Measurements from ENCODE around the gene RNF213.
"Not testable (repeated sequence)": the region's sequence is repeated elsewhere in the genome, so short reads cannot be mapped to it uniquely, and the experiment has no call there.

The RNF213 gene

DNA sequence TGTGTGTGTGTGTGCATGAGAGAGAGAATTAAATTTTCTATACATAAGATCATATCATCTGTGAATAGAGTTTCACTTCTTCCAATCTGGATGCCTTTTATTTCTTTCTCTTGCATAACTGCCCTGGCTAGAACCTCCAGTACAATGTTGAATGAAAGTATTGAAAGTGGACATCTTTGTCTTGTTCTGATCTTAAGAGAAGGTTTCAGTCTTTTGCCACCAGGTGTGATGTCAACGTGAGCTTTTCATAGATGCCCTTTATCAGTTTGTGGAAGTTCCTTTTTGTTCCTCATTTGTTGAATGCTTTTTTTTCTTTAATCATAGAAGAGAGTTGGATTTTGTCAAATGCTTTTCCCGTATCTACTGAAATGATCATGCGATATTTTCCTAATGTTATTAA lies 63.3 kb downstream of the RNF213 start:
- no peak for DNase-seq

DNA sequence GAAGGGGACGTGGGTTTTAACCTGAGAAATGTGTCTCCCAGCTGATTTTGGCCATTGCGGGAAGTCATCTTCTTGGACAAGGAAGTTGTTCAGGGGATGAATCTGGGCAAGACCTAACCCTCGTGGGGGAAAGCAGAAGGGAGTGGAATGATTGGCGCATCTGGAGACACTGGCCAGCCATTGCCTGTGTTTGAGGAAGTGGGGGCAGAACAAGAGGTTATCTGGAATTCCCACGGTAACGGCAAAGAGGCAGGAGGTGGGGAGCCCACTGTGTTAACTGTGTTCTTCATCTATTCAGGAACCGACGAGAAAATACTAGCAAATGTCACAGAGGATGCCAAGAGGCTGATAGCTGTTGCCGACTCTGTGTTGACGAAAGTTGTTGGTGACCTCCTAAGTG lies 66.9 kb downstream of the RNF213 start:
- DNase-seq = no peak

DNA sequence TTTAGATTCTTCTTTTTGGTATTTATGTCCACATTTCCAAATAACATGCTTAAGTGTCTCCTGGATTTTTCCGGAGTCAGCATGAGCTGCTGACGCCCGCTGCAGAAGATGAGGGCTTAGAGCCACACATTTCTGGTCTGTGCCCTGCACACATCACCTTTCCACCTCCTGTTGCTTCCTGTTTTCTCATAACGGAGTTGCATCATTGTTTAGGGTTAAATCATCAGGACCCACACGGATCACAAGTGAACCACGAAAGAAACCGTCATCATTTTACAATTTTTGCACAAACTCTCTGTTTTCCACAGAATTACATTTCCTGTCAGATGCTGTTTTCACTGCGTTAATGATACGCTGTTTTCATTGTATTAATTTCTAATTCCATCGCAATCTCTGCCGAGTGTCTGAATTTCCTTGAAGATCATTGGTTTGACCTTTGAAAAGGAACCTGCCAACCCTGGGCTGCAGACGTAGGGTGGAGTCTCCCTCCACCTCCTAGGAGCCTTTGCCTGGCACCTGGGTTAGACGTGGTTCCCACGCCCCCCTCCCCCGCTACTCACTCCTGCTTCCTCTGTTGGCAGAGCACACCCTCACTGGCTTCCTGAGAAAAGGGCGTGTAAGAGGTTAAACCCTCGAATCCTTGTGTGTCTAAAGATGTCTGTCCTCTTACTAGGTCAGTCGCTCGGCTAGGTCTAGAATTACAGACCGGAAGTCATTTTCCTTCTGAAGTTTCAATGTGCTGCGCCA lies 68.2 kb downstream of the RNF213 start:
- DNase-seq = no peak

DNA sequence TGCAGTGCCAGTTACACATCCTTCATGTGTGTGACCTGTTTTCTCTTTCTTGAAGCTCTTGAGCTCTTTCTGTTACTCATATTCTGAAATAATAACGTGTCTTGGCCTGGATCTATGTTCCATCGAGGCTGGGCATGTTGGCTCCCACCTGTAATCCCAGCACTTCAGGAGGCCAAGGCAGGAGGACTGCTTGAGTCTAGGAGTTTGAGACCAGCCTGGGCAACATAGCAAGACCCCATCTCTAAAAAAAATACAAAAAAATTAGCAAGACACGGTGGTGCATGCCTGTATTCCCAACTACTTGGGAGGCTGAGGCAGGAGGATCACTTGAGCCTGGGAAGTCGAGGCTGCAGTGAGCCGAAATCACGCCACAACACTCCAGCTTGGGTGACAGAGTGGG lies 68.8 kb downstream of the RNF213 start:
- DNase-seq = not testable (repeated sequence)

GRCh38 chr17:80330276-80330675 lies 69.6 kb downstream of the RNF213 start:
- DNase-seq = no peak

GRCh38 chr17:80330938-80331337 lies 70.3 kb downstream of the RNF213 start:
- DNase-seq = not testable (repeated sequence)

DNA sequence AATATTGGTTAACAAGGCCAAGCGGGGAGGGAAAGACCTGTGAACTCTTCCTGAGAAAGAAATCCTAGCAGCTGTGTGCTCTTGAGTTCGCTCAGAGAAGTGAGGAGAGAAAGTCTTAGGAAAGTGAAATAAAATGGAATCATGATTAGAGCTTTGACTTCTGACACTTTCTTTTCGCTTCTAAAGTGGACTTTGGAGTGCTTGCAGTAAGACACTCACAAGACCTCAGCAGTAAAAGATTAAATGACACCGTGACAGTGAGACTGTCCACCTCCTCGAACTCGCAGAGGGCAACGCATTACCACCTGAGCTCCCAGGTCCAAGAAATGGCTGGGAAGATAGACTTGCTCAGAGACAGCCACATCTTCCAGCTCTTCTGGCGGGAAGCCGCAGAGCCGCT lies 71.2 kb downstream of the RNF213 start:
- DNase-seq = no peak

DNA sequence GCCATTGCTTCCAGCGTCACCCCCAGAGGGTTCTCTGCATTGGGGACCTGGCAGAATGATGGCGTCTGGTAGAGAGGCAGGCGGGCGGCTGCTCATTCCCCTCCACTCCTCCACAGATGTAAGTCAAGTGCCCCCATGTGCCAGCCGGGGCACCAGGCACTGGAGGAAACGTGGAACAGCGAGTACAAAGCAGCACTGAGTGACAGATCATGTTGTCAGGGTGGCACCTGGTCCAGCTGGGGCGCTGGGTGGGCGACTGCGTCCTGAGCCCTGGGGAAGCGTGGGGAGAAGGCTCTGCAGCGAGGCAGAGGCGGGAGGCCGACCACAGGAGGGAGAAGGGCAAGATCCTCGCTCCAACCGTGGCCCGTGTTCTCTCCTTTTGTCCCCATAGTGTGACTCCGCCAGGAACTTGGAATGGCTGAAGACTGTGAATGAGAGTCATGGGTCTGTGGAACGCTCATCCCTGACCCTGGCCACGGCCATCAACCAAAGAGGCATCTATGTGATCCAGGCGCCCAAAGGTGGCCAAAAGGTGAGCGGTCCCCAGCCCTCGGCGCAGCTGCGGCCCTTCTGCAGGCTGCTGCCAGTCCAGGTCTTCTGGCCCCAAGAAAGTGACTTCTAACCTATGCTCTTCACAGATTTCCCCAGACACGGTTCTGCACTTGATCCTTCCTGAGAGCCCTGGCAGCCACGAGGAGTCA lies 76.7 kb downstream of the RNF213 start:
- DNase-seq = no peak

GRCh38 chr17:80339118-80339517 lies 78.5 kb downstream of the RNF213 start:
- DNase-seq = no peak

DNA sequence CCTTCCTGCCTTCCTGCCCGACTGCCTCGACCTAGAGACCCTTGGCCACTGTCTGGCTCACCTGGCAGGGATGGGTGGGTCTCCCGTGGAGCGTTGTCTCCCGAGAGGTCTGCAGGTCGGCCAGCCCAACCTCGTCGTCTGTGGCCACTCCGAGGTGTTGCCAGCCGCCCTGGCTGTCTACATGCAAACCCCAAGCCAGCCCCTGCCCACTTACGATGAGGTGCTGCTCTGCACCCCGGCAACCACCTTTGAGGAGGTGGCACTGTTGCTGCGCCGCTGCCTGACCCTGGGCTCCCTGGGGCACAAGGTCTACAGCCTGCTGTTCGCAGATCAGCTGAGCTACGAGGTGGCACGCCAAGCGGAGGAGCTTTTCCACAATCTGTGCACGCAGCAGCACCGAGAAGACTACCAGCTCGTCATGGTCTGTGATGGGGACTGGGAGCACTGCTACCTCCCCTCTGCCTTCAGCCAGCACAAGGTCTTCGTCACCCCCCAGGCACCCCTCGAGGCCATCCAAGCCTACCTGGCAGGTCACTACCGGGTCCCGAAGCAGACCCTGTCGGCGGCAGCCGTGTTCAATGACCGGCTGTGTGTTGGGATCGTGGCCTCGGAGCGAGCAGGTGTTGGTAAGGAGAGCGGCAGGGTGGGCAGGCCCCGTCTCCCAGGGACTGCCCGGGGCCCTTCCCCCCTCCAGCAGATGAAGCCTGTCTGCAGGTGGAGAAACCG lies 79.2 kb downstream of the RNF213 start:
- DNase-seq = no peak

DNA sequence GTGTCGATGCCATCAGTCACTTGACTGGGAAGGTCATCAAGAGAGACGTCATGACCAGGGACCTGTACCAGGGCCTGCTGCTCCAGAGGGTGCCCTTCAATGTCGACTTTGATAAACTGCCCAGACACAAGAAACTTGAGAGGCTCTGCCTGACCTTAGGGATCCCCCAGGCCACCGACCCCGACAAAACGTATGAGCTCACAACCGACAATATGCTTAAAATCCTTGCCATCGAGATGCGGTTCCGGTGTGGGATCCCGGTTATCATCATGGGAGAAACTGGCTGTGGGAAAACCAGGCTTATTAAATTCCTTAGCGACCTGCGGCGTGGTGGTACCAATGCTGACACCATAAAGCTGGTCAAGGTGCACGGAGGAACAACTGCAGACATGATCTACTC lies 84.7 kb downstream of the RNF213 start:
- no peak for DNase-seq

- DNase-seq = no peak
Measured at GRCh38 chr17:80345841-80346497, 85.3 kb downstream of the RNF213 start.

DNA sequence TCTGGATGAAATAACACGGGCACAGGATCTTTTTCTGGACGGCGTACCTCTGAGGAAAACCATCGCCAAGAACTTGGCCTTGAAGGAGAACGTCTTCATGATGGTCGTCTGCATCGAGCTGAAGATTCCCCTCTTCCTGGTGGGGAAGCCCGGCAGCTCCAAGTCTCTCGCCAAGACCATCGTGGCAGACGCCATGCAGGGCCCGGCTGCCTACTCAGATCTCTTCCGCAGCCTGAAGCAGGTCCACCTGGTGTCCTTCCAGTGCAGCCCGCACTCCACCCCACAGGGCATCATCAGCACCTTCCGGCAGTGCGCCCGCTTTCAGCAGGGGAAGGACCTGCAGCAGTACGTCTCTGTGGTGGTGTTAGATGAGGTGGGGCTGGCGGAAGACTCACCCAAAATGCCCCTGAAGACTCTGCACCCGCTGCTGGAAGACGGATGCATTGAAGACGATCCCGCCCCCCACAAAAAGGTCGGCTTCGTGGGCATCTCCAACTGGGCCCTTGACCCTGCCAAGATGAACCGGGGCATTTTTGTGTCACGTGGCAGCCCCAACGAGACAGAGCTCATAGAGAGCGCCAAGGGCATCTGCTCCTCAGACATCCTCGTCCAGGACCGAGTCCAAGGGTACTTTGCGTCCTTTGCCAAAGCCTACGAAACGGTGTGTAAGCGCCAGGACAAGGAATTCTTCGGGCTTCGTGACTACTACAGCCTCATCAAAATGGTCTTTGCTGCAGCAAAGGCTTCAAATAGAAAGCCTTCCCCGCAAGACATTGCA lies 86.0 kb downstream of the RNF213 start:
- no peak for DNase-seq

GRCh38 chr17:80347536-80347935 lies 86.9 kb downstream of the RNF213 start:
- no peak for DNase-seq

DNA sequence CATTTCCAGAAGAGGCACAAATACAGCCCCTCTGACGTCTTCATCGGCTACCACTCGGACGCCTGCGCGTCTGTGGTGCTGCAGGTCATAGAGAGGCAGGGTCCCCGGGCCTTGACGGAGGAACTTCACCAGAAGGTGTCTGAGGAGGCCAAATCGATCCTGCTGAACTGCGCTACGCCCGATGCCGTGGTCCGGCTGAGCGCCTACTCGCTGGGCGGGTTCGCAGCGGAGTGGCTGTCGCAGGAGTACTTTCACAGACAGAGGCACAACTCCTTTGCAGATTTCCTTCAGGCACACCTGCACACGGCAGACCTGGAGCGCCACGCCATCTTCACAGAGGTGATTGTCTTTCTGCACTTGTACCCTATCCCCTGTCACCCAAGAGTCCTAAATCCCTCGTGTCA lies 87.3 kb downstream of the RNF213 start:
- DNase-seq = no peak

- no peak for DNase-seq
Measured at GRCh38 chr17:80348551-80349150, 88.0 kb downstream of the RNF213 start.

GRCh38 chr17:80349151-80349651 lies 88.5 kb downstream of the RNF213 start:
- DNase-seq = no peak

DNA sequence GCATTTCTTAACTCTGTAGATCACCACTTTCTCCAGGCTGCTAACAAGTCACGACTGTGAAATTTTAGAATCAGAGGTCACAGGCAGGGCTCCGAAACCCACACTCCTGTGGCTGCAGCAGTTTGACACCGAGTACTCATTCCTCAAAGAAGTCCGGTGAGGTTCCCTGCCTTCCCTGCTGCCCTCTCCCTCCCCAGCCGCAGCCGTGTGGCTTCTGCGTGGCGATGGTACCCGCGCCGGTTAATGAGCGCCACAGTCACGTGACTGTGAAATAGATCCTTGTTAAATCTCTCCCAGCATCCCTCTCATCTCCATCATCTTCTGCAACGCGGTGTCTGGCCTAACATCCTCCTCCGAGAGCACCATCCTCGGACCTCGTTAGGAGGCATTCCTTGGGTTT lies 89.1 kb downstream of the RNF213 start:
- no peak for DNase-seq

DNA sequence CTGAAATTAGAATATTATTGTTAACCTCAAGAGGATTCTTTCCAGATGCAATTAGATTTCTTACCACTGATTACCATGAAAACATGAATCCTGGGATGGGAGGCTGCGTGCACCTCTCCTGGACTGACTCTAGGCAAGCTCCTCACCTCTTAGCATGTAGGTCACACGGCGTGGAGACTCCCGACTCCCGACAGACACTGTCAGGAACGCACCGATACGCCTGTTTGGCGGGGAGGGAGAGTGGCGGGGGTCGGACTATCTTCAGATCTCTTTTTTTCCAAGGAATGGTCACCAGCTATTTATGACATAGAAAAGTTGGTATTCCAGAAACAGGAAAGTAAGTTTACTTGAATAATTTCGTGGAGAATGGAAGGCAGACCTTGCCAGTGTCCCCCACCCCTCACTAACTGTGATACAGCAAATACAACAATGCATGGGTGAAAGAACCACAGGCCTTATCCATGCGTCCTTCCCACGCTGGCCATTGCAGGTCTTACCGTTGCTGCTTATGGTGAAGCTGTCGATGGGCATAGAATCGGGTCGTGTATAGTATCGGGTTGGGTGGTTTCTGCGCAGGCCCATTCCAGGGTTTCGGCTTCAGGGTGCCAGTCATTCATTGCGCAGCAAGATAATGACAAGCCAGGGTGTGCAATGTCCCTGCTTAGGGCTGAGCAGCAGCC lies 91.7 kb downstream of the RNF213 start:
- no peak for DNase-seq

GRCh38 chr17:80352991-80353665 lies 92.5 kb downstream of the RNF213 start:
- DNase-seq = no peak
